GM23248 (cell line): ENCODE data around the gene PDE1A. TPM values are rescaled to one million over a fixed set of nuclear protein-coding genes. Genes with fewer than 3 reads are reported as not detected.

Source experiments
- DNase-seq: peaks from one replicate; pipeline ENCODE4 v3.0.0-alpha.2; 2015
- H2AFZ ChIP-seq: fragments of 200-600 bp; sonication (generic); 2 replicates; pipeline ENCODE4 v1.6.1; 2016; ENCODE audit warnings: antibody characterized with exemption
- H3F3A ChIP-seq: fragments of 200-600 bp; sonication (generic); 2 replicates; pipeline ENCODE4 v1.6.1; 2016; ENCODE audit warnings: mild to moderate bottlenecking, antibody characterized with exemption, mixed run types; ENCODE audit not compliant: insufficient read depth
- H3K27ac ChIP-seq: fragments of 200-600 bp; sonication (generic); 2 replicates; pipeline ENCODE4 v1.5.1; 2016; ENCODE audit warnings: mild to moderate bottlenecking
- H3K27me3 ChIP-seq: fragments of 200-600 bp; sonication (generic); replicated peaks from 2 replicates; pipeline ENCODE4 v1.6.1; 2016; ENCODE audit warnings: mild to moderate bottlenecking; ENCODE audit not compliant: insufficient read depth
- H3K36me3 ChIP-seq: fragments of 200-600 bp; sonication (generic); 2 replicates; pipeline ENCODE4 v1.6.1; 2016; ENCODE audit warnings: low read depth, mild to moderate bottlenecking
- H3K4me1 ChIP-seq: fragments of 200-600 bp; sonication (generic); 2 replicates; pipeline ENCODE4 v1.6.1; 2016; ENCODE audit warnings: mild to moderate bottlenecking; ENCODE audit not compliant: insufficient read depth
- H3K4me2 ChIP-seq: fragments of 200-600 bp; sonication (generic); one replicate; pipeline ENCODE4 v1.6.1; 2016; ENCODE audit warnings: mild to moderate bottlenecking; ENCODE audit not compliant: unreplicated experiment
- H3K4me3 ChIP-seq: fragments of 200-600 bp; sonication (generic); 2 replicates; pipeline ENCODE4 v1.5.1; 2016; ENCODE audit warnings: mild to moderate bottlenecking
- H3K79me2 ChIP-seq: fragments of 200-600 bp; sonication (generic); 2 replicates; pipeline ENCODE4 v1.6.1; 2016; ENCODE audit warnings: mild to moderate bottlenecking; ENCODE audit not compliant: insufficient read depth
- H3K9ac ChIP-seq: fragments of 200-600 bp; sonication (generic); 2 replicates; pipeline ENCODE4 v1.6.1; 2016; ENCODE audit warnings: mild to moderate bottlenecking
- H3K9me2 ChIP-seq: fragments of 200-600 bp; sonication (generic); 2 replicates; pipeline ENCODE4 v1.6.1; 2016; ENCODE audit warnings: mixed run types, mild to moderate bottlenecking, moderate library complexity; ENCODE audit not compliant: insufficient read depth
- H3K9me3 ChIP-seq: fragments of 200-600 bp; sonication (generic); one replicate; pipeline ENCODE4 v1.6.1; 2017; ENCODE audit warnings: low read depth
- H4K20me1 ChIP-seq: fragments of 200-600 bp; sonication (generic); 2 replicates; pipeline ENCODE4 v1.6.0; 2016; ENCODE audit not compliant: insufficient read depth
- EZH2 ChIP-seq: fragments of 200-600 bp; sonication (generic); IDR thresholded peaks from 2 replicates; pipeline ENCODE4 v1.6.1; 2018; ENCODE audit warnings: antibody characterized with exemption, mild to moderate bottlenecking; ENCODE audit not compliant: insufficient read depth, poor library complexity, severe bottlenecking
- EZH2phosphoT487 ChIP-seq: fragments of 200-600 bp; sonication (generic); IDR thresholded peaks from 2 replicates; pipeline ENCODE4 v1.6.1; 2018; ENCODE audit warnings: antibody characterized with exemption, moderate library complexity, mild to moderate bottlenecking, low read depth; ENCODE audit not compliant: insufficient read depth
- WGBS, 2 experiments: methylation state at CpG; one replicate each; pipeline ENCODE4 v1.1.6; 2015 to 2017; ENCODE audit warnings: low lambda C conversion rate in 2 of 2, low coverage in 1 of 2; ENCODE audit errors: missing lambda C conversion rate in 2 of 2; 5-methylcytosine and 5-hydroxymethylcytosine counted together
- in situ Hi-C: fragments of 300-500 bp; cut with MboI; formaldehyde crosslinking; loops from 2 replicates; pipeline ENCODE4 v1.15.0; 2020
- polyA plus RNA-seq: library from polyadenylated mRNA; unstranded; fragments of >200 nt; fragmentation: Nextera tagmentation; extraction: Ambion mirVana; gene quantifications from 2 replicates; pipeline ENCODE4 v1.2.1, GENCODE V29; 2016
- total RNA-seq: library from RNA; depleted of rRNA; stranded (reverse); fragments of >200 nt; shearing (Covaris generic); gene quantifications from 2 replicates; pipeline ENCODE4 v1.2.3, GENCODE V29; 2014

Gene PDE1A
- total and polyA plus RNA-seq, 2 experiments from 2014 or later: 1.0 to 1.9 TPM

DNA sequence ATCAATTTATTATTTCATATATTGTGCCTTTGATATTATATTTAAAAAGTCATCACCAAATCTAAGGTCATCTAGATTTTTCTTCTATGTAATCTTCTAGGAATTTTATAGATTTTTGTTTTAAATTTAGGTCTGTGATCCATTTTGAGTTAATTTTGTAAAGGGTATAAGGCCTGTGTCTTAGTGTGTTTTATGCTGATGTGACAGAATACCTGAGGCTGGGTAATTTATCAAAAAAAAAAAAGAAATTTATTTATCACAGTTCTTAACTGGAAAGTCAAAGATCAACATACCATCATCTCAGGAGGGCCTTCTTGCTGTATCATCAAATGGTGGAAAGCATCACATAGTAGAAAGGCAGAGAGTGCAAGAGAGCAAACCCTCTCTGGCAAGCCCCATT, 216.2 kb downstream of the PDE1A start:
- Histone ChIP-seq H3K4me1 (no peaks in the 10 kb centered on the region), H3F3A (no peaks in the 10 kb centered on the region), H3K4me3 (no peak overlapping the region), H3K27ac (no peak overlapping the region), H2AFZ (no peak overlapping the region), H3K27me3 (no peaks in the 10 kb centered on the region), H3K9me3 (no peaks in the 10 kb centered on the region), H3K79me2 (no peaks in the 10 kb centered on the region), H3K36me3 (no peaks in the 10 kb centered on the region), H3K9ac (no peak overlapping the region), H3K9me2 (no peaks in the 10 kb centered on the region), H3K4me2 (no peak overlapping the region), H4K20me1 (no peaks in the 10 kb centered on the region)
- TF ChIP-seq EZH2 (no peak), EZH2phosphoT487 (no peak)
- in situ Hi-C loops: no loop called here
- DNase-seq: no peak

DNA sequence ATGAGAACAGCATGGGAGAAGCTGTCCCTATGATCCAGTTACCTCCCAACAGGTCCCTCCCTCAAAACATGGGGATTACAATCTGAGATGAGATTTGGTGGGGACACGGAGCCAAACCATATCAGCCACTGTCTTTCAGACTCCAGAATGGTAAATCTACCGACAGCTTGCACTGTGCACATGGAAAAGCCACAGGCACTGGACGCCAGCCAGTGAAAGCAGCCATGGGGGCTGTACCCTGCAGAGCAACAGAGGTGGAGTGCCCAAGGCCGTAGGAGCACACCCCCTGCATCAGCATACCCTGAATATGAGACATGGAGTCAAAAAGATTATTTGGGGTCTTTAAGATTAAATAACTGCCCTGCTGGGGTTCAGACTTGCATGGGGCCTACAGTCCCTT, 218.4 kb downstream of the PDE1A start:
- no peak for DNase-seq

DNA sequence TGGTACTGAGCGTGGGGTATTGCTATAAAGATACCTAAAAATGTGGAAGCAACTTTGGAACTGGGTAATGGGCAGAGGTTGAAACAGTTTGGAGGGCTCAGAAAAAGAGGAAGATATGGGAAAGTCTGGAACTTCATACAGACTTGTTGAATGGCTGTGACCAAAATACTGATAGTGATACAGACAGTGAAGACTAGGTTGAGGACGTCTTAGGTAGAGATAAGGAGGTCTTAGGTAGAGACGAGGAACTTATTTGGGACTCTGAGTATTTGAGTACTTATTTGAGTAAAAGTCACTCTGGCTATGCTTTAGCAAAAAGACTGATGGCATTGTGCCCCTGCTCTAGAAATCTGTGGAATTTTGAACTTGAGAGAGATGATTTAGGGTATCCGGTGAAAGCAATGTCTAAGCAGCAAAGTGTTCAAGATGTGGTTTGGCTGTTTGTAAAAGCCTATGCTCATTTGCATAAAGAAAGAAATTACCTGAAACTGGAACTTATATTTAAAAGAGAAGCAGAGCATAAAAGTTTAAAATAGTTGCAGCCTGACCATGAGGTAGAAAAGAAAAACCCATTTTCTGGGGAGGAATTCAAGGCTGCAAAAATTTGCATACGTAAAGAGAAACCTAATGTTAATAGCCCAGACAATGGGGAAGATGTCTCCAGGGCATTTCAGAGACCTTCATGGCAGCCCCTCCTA, 219.6 kb downstream of the PDE1A start:
- no peaks in the 10 kb centered on the region for H3K79me2 ChIP-seq
- H3K9me2 ChIP-seq: no peaks in the 10 kb centered on the region
- H3K4me2 ChIP-seq: no peak overlapping the region
- 84 to 89% methylated on average over 5 of the region's 5 CpGs for WGBS, 2 experiments
- in situ Hi-C loops: no loop called here
- H2AFZ ChIP-seq: no peak overlapping the region
- H3F3A ChIP-seq: no peaks in the 10 kb centered on the region
- no peaks in the 10 kb centered on the region for H3K27me3 ChIP-seq
- H3K9ac ChIP-seq: no peak overlapping the region
- H3K36me3 ChIP-seq: no peaks in the 10 kb centered on the region
- no peak for TF ChIP-seq EZH2
- TF ChIP-seq EZH2phosphoT487: no peak
- no peak overlapping the region for H3K4me3 ChIP-seq
- H3K9me3 ChIP-seq: no peaks in the 10 kb centered on the region
- H3K4me1 ChIP-seq: no peaks in the 10 kb centered on the region
- no peaks in the 10 kb centered on the region for H4K20me1 ChIP-seq
- no peak for DNase-seq
- no peak overlapping the region for H3K27ac ChIP-seq

More for the DNA sequence above, 218.4 kb downstream of the PDE1A start:
- H3F3A ChIP-seq: no peaks in the 10 kb centered on the region
- no peak for TF ChIP-seq EZH2phosphoT487
- TF ChIP-seq EZH2: no peak
- H3K9me2 ChIP-seq: no peaks in the 10 kb centered on the region
- no peaks in the 10 kb centered on the region for H4K20me1 ChIP-seq
- H3K4me3 ChIP-seq: no peak overlapping the region
- no peak overlapping the region for H3K27ac ChIP-seq
- no peaks in the 10 kb centered on the region for H3K27me3 ChIP-seq
- no peaks in the 10 kb centered on the region for H3K9me3 ChIP-seq
- WGBS, 2 experiments: 72 to 77% methylated on average over 4 of the region's 4 CpGs
- no peaks in the 10 kb centered on the region for H3K36me3 ChIP-seq
- H3K79me2 ChIP-seq: no peaks in the 10 kb centered on the region
- no peaks in the 10 kb centered on the region for H3K4me1 ChIP-seq
- in situ Hi-C loops: no loop called here
- H2AFZ ChIP-seq: no peak overlapping the region
- H3K9ac ChIP-seq: no peak overlapping the region
- no peak overlapping the region for H3K4me2 ChIP-seq

DNA sequence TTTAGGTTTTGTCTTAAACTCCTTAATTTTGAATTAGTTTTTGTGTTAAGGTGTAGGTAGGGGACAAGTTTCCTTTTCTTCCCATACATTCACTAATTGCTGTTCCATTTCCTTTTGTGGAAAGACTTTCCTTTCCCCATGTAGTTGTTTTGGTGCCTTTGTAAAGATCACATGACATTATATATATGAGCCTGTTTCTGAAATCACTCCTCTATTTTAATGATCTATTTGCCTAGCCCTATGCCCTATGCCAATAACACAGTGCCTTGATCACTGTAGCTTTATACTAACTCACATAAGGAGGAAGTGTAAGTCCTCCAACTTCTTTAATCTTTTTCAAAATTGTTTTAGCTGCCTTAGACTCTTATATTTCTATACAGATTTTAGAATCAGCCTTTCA, 229.3 kb downstream of the PDE1A start:
- no peaks in the 10 kb centered on the region for H3F3A ChIP-seq
- no peak overlapping the region for H2AFZ ChIP-seq
- H3K79me2 ChIP-seq: no peaks in the 10 kb centered on the region
- no peak overlapping the region for H3K4me2 ChIP-seq
- H3K36me3 ChIP-seq: no peaks in the 10 kb centered on the region
- no peak overlapping the region for H3K4me3 ChIP-seq
- H3K9ac ChIP-seq: no peak overlapping the region
- no peak for TF ChIP-seq EZH2phosphoT487
- no peak for TF ChIP-seq EZH2
- H4K20me1 ChIP-seq: no peaks in the 10 kb centered on the region
- no peaks in the 10 kb centered on the region for H3K9me2 ChIP-seq
- H3K9me3 ChIP-seq: no peaks in the 10 kb centered on the region
- no peaks in the 10 kb centered on the region for H3K4me1 ChIP-seq
- in situ Hi-C loops: no loop called here
- DNase-seq: no peak
- H3K27me3 ChIP-seq: no peaks in the 10 kb centered on the region
- H3K27ac ChIP-seq: no peak overlapping the region

DNA sequence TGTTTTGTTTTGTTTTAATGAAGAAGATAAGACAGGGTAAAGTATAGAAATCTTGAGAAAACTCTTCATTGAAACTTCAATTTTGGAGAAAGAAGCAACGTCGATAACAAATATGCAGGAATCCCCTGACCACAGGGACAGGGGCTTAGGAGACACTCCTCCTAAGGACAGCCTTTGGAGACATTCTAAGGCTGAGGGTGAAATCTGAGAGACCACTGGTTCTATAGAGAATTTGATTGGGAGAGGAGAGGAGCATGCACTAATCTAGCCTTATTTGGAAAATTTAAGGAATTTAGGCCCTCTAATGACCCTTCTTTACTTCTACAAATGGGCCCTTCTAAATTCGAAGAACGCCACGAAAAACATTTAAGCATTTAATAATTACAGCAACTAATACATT, 233.5 kb downstream of the PDE1A start:
- Histone ChIP-seq H3K4me2 (no peak overlapping the region), H2AFZ (no peak overlapping the region), H3K27ac (no peak overlapping the region), H3K9ac (no peak overlapping the region), H3K4me3 (no peak overlapping the region), H3K9me3 (no peaks in the 10 kb centered on the region), H3K36me3 (no peaks in the 10 kb centered on the region), H3K79me2 (no peaks in the 10 kb centered on the region), H3K27me3 (no peaks in the 10 kb centered on the region), H4K20me1 (no peaks in the 10 kb centered on the region), H3K4me1 (0 out of 2 replicates have a peak, but pooled peaks cover 3% of the 10 kb centered on the region), H3F3A (no peaks in the 10 kb centered on the region), H3K9me2 (no peaks in the 10 kb centered on the region)
- DNase-seq: no peak
- TF ChIP-seq EZH2 (no peak), EZH2phosphoT487 (no peak)
- WGBS, 2 experiments: 95 to 96% methylated on average over 5 of the region's 5 CpGs
- in situ Hi-C loops: no loop called here
